NOMO-1 (cell line): ENCODE data around the gene SS18L1.
A peak's percentile ranks its signal among the peaks of the same experiment; 100 is the strongest.

Experiments used
- DNase-seq, 2 experiments: peaks; one replicate each; lab custom pipeline; 2025; ENCODE audit not compliant: unreplicated experiment in 2 of 2; lab: John Stamatoyannopoulos, UW

The SS18L1 gene

DNA sequence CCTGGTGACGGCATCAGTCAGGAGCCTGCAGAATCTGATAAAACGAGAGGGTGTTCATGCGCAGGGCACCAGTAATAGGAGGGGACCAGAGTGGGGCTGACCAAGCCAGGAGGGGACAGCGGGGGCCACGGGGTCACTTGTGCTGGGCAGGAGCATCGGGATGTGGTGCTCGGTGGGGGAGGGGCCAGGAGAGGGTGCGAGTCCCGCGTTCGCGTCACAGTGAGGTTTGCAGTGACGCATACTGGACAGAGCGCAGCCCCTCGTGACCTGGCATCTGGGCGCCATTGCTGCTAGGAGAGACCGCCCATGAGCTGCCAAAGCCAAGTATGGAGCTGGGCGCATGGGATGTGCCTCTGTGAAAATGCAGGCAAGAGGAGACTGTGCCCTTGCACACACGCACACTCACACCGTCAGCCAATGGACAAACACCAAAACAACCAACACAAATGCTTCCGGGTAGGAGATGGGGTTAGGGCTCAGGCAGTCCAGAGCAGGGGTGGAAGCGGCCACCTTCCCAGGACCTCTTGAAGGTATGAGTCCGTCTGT lies 25.4 kb downstream of the SS18L1 start:
- no peak for DNase-seq

- no peak for DNase-seq
Observed at GRCh38 chr20:62170536-62170935, 27.0 kb downstream of the SS18L1 start.

GRCh38 chr20:62171245-62171644 lies 27.7 kb downstream of the SS18L1 start:
- DNase-seq, result no peak

- DNase-seq, result no peak
Observed at GRCh38 chr20:62172666-62173065, 29.1 kb downstream of the SS18L1 start.

- DNase-seq, result no peak
Observed at GRCh38 chr20:62174021-62174804, 30.6 kb downstream of the SS18L1 start.

DNA sequence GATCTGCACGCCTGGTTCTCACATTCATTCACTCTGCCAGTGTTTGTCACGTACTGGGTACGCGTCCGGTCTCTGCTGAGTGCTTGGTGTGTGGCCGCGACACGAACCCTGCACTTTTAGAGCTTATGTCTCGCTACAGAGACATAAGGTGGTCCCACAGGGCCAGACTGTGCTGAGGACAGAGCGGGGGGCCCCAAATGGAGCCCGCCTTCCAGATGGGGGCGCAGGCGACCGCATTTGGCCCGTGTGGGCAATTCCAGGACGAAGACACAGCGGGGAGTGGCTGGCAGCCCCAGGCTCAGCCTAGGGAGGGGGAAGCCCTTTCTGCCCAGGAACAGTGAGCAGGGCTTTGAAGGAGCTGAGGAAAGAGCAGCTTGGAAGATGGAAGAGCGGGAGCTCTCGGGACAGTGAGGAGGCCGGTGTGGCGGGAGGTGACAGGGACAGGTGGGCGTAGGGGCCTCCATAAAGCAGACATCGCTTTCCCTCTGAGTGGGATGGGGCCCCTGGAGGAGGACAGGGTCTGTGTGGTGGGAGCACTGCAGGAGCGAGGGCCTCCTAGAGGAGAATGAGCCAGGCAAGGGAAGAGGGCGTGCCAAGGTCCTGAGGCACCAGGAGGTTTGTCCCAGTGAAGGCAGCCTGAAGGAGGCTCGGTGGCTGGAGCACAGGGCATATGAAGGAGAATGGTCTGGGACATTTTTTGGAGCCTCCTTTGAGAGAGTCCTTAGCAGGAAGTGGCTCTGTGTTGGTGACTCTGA lies 31.5 kb downstream of the SS18L1 start:
- no peak for DNase-seq

GRCh38 chr20:62175711-62176110 lies 32.1 kb downstream of the SS18L1 start:
- no peak for DNase-seq

GRCh38 chr20:62176866-62177265 lies 33.3 kb downstream of the SS18L1 start:
- no peak for DNase-seq

DNA sequence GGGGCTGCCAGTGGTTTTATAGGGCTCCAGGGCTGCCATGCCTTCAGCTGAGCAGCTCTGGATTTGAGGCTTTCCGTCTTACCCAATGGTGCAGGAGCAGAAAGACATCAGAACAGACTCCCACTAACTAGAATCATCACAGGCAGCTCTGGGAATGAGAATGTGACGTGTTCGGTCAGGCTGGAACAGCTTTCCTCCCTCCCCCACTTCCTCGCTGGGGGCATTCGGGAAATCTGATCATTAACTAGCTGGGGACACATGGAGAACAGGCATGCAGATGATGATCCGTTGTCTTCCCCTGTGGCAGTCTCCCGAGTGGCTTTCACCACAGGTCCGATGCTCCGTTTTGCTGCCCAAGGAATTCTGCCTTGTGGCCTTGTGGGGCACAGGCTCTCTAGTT lies 33.7 kb downstream of the SS18L1 start:
- DNase-seq, result no peak

GRCh38 chr20:62178316-62179161 lies 35.0 kb downstream of the SS18L1 start:
- no peak for DNase-seq

DNA sequence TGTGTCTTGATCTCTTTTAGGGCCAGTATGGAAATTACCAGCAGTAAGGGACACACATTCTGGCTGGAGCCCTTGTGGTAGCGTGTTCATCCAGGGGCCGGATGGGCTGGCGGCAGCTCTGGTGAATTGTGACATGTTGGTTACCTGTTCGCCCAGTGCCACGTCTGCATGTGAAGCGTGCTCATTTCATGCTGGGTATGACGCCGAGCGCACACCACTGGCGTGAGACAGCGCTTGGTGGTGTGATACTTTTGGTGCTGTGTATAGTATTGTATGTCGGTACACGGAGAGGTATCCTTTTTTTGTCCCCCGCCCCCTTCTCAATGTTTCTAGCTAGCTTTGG lies 35.6 kb downstream of the SS18L1 start:
- DNase-seq, result no peak

DNA sequence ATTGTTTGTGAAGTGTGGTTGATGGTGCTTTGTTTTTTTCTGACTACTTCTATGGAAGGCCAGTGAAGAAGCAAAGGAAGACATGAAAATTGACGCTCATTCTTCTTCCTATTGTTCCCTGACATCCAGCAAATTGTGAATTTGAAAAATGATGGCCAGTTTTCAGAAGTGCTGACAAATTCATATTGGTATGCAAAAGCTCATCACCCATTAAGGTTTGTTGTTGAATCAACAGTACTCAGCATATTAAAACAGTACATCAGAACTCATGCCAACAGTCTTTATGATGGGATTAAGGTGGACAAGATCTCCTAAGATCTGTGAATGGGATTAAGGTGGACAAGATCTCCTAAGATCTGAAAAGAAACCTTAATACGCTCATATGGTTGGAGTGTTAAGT lies 38.2 kb downstream of the SS18L1 start:
- DNase-seq, result no peak

GRCh38 chr20:62182469-62183425 lies 39.2 kb downstream of the SS18L1 start, which contains the start of gene MTG2:
TSS of gene MTG2 (plus strand) at chr20:62183028. CDS start at chr20:62193421, 10,393 bp downstream.
- DNase-seq, result peak; percentile 91 to 94

GRCh38 chr20:62183426-62184142 lies 40.0 kb downstream of the SS18L1 start:
- no peak for DNase-seq

GRCh38 chr20:62186096-62186426 lies 42.5 kb downstream of the SS18L1 start:
- DNase-seq, result no peak

DNA sequence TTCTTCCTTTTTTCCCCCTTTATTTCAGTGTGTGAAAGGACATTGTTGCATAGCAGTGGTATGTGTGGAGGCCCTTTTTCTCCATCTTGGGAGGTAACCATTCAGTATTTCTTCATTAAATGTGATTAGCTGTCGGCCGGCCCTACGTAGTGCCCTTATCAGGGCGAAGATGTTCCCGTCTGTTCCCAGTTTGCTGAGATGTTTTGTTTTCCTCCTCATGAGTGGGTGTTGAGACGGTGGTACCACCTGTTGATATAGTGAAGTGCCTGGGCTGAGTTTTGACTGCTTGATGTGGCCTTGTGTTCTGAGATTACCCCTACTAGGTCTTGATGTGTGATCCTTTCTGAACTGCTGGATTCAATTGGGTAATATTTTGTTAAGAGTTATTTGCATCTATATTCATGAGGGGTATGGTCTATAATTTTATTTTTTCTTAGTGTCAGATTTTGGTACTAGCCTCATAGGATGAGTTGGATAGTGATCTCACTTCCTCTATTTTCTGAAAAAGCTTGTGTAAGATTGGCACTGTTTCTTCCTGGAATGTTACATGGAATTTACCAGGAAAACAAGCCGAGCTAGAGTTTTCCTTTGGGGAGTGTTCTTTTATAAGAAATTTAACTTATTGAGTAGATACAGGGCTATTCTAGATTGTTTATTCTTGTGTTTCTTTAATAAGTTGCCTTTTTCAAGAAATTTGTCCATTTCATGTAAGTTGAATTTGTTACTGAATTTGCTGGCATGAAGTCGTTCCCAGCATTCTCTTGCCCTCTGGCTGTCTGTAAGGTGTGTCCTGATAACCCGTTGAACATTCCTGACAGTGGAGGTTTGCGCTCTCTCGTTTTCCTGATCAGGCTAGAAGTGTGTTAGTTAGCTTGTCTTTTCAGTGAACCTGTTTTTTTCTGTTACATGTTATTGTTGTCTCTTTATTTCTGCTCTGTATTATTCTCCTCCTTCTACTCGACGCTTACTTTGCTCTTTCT lies 43.6 kb downstream of the SS18L1 start:
- DNase-seq, result no peak

DNA sequence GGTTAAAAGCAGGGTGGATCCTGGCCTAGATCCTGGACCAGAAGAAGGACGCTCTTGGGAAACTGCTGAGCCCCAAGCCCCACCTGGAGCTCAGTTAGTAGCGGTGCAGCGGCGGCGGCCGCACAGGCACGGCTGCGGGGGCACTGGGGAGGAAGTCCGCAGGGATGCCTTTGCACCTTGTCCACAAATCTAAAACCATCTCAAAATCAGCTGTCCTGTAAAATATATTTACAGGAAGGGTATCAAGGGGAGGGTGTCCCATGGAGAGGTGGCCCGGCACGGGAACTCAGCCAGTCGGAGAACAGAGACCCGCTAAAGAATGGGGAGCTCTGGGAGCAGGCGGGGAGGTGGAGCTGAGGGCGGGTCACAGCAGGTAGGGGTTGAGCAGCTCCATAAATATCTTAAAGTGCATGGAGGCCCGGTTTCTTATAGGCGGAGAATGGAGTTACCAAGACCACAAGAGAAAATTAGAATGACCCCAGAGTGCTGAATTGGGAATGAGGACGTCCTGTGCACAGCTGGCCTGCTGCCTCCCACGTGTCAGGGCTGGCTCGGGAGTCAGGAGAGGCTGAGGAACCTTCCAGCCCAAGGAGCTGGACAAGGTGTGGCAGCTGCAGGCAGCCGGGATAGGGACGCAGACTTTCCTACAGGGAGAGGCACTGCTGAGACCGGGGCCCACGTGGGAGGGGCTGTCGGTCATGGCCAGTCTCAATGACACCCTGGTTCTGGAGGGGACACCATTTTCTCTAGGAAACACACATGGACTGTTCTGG lies 47.3 kb downstream of the SS18L1 start:
- DNase-seq, result no peak
